DOHH2 (cell line): Measurements from ENCODE around the gene DCLRE1C.

Source experiments
- H3F3A ChIP-seq: fragments of 200-600 bp; sonication (generic), shearing (Covaris generic); 2 replicates; pipeline ENCODE4 v1.6.0; 2016; ENCODE audit warnings: antibody characterized with exemption, mild to moderate bottlenecking; ENCODE audit not compliant: control insufficient read depth, insufficient read depth
- H3K27ac ChIP-seq: fragments of 200-600 bp; sonication (generic); 2 replicates; pipeline ENCODE4 v1.5.1; 2014; ENCODE audit warnings: low read depth, mild to moderate bottlenecking, low read length, moderate library complexity
- H3K27me3 ChIP-seq: fragments of 200-600 bp; sonication (generic); 2 replicates; pipeline ENCODE4 v1.6.1; 2014; ENCODE audit warnings: mild to moderate bottlenecking, low read length, mixed read lengths; ENCODE audit not compliant: control insufficient read depth
- H3K36me3 ChIP-seq: fragments of 200-600 bp; sonication (generic); 2 replicates; pipeline ENCODE4 v1.6.1; 2014; ENCODE audit warnings: mild to moderate bottlenecking, low read length, moderate library complexity, mixed read lengths; ENCODE audit not compliant: control insufficient read depth
- H3K4me1 ChIP-seq: fragments of 200-600 bp; sonication (generic); 2 replicates; pipeline ENCODE4 v1.6.1; 2014; ENCODE audit warnings: mild to moderate bottlenecking, low read length, mixed read lengths; ENCODE audit not compliant: control insufficient read depth
- H3K4me2 ChIP-seq: fragments of 200-600 bp; sonication (generic); 2 replicates; pipeline ENCODE4 v1.6.0; 2014; ENCODE audit warnings: mild to moderate bottlenecking, low read length, moderate library complexity
- H3K4me3 ChIP-seq: fragments of 200-600 bp; sonication (generic); 2 replicates; pipeline ENCODE4 v1.5.1; 2014; ENCODE audit warnings: mild to moderate bottlenecking, low read length, mixed read lengths
- H3K79me2 ChIP-seq: fragments of 200-600 bp; sonication (generic); 2 replicates; pipeline ENCODE4 v1.6.1; 2014; ENCODE audit warnings: mild to moderate bottlenecking, low read length, mixed read lengths; ENCODE audit not compliant: control insufficient read depth
- H3K9me2 ChIP-seq: fragments of 200-600 bp; sonication (generic); replicated peaks from 2 replicates; pipeline ENCODE4 v1.6.1; 2014; ENCODE audit warnings: mild to moderate bottlenecking, low read length, mixed read lengths; ENCODE audit not compliant: control insufficient read depth
- H3K9me3 ChIP-seq: fragments of 200-600 bp; sonication (generic); 2 replicates; pipeline ENCODE4 v1.6.1; 2014; ENCODE audit warnings: antibody characterized with exemption, low read length, mixed read lengths; ENCODE audit not compliant: control insufficient read depth, insufficient read depth
- H4K20me1 ChIP-seq: fragments of 200-600 bp; sonication (generic); 2 replicates; pipeline ENCODE4 v1.6.0; 2014; ENCODE audit warnings: low read depth, mild to moderate bottlenecking, antibody characterized with exemption, low read length, moderate library complexity; ENCODE audit not compliant: control insufficient read depth, insufficient read depth
- CTCF ChIP-seq: fragments of 200-600 bp; sonication (generic); IDR thresholded peaks from one replicate; pipeline ENCODE4 v1.5.1; 2014; ENCODE audit warnings: antibody characterized with exemption, mild to moderate bottlenecking, low read depth, low read length; ENCODE audit not compliant: poor library complexity, severe bottlenecking
- EZH2phosphoT487 ChIP-seq: fragments of 200-600 bp; sonication (generic); IDR thresholded peaks from 2 replicates; pipeline ENCODE4 v1.6.1; 2017; ENCODE audit warnings: borderline replicate concordance, mild to moderate bottlenecking, antibody characterized with exemption, low read length, moderate library complexity, mixed read lengths

The DCLRE1C gene

DNA sequence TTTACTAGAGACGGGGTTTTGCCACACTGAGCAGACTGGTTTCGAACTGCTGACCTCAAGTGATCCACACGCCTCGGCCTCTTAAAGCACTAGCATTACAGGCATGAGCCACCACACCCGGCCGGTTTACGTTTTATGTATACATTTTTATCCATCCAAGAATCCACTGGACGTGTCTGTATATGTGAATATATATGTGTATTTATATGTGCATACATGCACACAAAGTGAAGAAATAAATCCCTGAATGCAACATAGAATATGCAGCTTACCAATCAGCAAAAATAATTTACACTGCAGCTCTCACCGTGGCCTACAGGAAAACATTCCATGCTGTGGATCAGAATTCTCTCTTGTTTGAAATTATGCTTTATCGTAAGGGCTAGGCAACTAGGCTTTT lies 23.3 kb downstream of the DCLRE1C start:
- Histone ChIP-seq H3F3A (no peaks in the 10 kb centered on the region), H3K4me1 (no peaks in the 10 kb centered on the region), H3K79me2 (peaks cover 22% of the 10 kb centered on the region), H3K27me3 (no peaks in the 10 kb centered on the region), H3K27ac (no peak overlapping the region), H3K36me3 (peaks cover 94% of the 10 kb centered on the region), H3K9me2 (no peaks in the 10 kb centered on the region), H3K4me3 (no peak overlapping the region), H3K9me3 (no peaks in the 10 kb centered on the region), H4K20me1 (no peaks in the 10 kb centered on the region), H3K4me2 (no peak overlapping the region)
- TF ChIP-seq EZH2phosphoT487: no peak
- no peak for TF ChIP-seq CTCF

DNA sequence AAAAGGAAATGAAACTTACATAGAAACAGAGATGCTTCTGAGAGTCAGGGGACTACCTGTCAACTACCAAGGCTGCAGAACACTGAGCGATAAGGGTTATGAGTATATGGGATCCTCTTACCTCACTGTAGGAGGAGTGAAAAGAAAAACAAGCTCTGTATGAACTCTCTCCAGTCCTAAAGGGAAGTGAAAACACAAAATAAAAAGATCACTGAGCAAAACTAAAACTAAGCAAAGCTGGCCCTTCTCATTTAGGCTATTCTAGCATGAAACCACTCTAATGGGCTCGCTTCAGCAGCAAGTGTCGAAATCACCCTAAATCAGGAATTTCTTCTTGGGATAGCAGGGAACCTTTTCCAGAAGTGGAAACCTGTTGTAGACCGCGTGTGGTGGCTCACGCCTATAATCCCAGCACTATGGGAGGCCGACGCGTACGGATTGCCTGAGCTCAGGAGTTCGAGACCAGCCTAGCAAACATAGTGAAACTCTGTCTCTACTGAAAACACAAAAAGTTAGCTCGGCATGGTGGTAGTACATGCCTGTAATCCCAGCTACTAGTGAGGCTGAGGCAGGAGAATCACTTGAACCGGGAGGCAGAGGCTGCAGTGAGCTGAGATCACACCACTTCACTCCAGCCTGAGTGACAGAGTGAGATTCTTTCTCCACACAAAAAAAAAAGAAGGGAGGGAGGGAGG lies 27.0 kb downstream of the DCLRE1C start:
- Histone ChIP-seq H3K79me2 (peaks cover 37% of the 10 kb centered on the region), H3K27me3 (no peaks in the 10 kb centered on the region), H3K9me3 (no peaks in the 10 kb centered on the region), H3K4me3 (no peak overlapping the region), H3K4me2 (no peak overlapping the region), H3K4me1 (no peaks in the 10 kb centered on the region), H3K36me3 (peaks cover 95% of the 10 kb centered on the region), H4K20me1 (no peaks in the 10 kb centered on the region), H3K27ac (no peak overlapping the region), H3F3A (no peaks in the 10 kb centered on the region), H3K9me2 (no peaks in the 10 kb centered on the region)
- TF ChIP-seq CTCF (no peak), EZH2phosphoT487 (no peak)

GRCh38 chr10:14926061-14926470 lies 27.8 kb downstream of the DCLRE1C start:
- H3K4me2 ChIP-seq: no peak overlapping the region
- no peak overlapping the region for H3K27ac ChIP-seq
- no peaks in the 10 kb centered on the region for H3F3A ChIP-seq
- H3K9me2 ChIP-seq: no peaks in the 10 kb centered on the region
- no peaks in the 10 kb centered on the region for H3K9me3 ChIP-seq
- peaks cover 37% of the 10 kb centered on the region for H3K79me2 ChIP-seq
- no peak for TF ChIP-seq CTCF
- TF ChIP-seq EZH2phosphoT487: no peak
- no peaks in the 10 kb centered on the region for H3K27me3 ChIP-seq
- no peak overlapping the region for H3K4me3 ChIP-seq
- H3K4me1 ChIP-seq: no peaks in the 10 kb centered on the region
- peaks cover 95% of the 10 kb centered on the region for H3K36me3 ChIP-seq
- H4K20me1 ChIP-seq: no peaks in the 10 kb centered on the region
